ENCODE measurements around the gene ZNF138.

The ZNF138 gene

DNA sequence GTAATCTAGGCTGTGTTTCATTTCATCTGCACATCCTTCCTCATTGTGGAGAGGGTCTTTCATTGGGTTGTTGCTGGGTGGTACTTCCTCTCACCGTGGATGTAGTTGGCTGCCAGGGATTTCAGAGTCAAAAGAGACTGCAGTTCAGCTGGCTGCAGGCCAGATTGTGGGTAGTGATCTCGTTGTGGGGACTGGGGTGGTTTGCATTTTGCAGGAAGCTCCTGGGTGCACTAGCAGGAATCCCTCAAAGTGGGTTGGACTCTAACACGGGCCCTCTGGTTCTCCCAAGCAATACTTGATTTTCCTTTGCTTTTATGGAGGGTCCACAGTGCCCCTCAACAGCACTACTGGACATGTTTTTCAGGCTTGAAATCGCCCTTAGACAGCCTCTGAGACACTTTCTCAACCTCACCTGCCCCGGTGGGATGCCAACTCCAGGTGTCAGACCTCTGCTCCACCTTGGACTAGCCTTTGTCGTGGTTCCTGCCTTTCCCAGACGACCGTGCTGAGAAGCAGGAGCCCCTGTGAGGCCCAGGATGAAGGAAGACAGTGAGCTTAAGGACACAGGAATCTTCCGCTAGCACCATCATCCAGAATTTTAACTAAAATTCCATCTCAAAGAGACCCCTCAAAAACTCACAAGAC is 85.0 kb downstream of the ZNF138 start:
- Histone ChIP-seq H3K27ac (ENCODE audit: low read depth, low read length) (no peak overlapping the region), H3K36me3 (ENCODE audit: control insufficient read depth in 5 of 5, insufficient read depth in 5 of 5, low read length in 5 of 5) (no peaks in the 10 kb centered on the region), H3K9me3 (ENCODE audit: control insufficient read depth in 5 of 5, low read length in 5 of 5) (no peaks in the 10 kb centered on the region), H3K4me1 (ENCODE audit: control insufficient read depth in 5 of 5, insufficient read depth in 5 of 5, low read length in 5 of 5) (peaks cover 0 to 35% (median 22%) of the 10 kb centered on the region in 5 donors), H3K9ac (ENCODE audit: low read length in 5 of 5) (no peak overlapping the region), H3K27me3 (ENCODE audit: control insufficient read depth in 5 of 5, insufficient read depth in 4 of 5, low read length in 5 of 5) (peaks cover 0 to 14% (median 5%) of the 10 kb centered on the region in 5 donors), H3K4me3 (ENCODE audit: low read depth in 1 of 5, low read length in 5 of 5) (no peak overlapping the region)

DNA sequence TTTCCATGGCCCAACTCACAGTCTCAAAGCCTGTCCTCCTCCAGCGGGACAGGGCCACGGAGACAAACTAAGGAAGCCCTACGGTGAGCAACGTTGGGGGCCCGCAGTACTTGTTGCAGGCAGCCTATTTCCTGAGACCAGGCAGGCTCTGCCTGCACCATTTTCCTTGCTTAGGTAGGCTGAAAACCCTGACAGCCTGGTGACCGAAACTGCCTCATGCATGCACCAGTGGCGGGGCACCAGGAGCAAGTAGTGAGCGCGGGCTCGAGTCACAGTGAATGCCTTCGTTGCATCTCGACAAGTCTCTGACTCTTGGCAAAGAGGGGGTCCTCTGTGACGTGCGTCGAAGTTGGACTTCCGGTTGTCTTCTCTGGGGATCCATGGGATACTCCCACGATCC is 85.6 kb downstream of the ZNF138 start:
- peaks cover 0 to 35% (median 22%) of the 10 kb centered on the region in 5 donors for H3K4me1 ChIP-seq (ENCODE audit: control insufficient read depth in 5 of 5, insufficient read depth in 5 of 5, low read length in 5 of 5)
- H3K36me3 ChIP-seq (ENCODE audit: control insufficient read depth in 5 of 5, insufficient read depth in 5 of 5, low read length in 5 of 5), result no peaks in the 10 kb centered on the region
- no peaks in the 10 kb centered on the region for H3K9me3 ChIP-seq (ENCODE audit: control insufficient read depth in 5 of 5, low read length in 5 of 5)
- H3K27ac ChIP-seq (ENCODE audit: low read depth, low read length), result no peak overlapping the region
- H3K4me3 ChIP-seq (ENCODE audit: low read depth in 1 of 5, low read length in 5 of 5), result no peak overlapping the region
- H3K27me3 ChIP-seq (ENCODE audit: control insufficient read depth in 5 of 5, insufficient read depth in 4 of 5, low read length in 5 of 5), result peaks cover 0 to 8% (median 5%) of the 10 kb centered on the region in 5 donors
- no peak overlapping the region for H3K9ac ChIP-seq (ENCODE audit: low read length in 5 of 5)

DNA sequence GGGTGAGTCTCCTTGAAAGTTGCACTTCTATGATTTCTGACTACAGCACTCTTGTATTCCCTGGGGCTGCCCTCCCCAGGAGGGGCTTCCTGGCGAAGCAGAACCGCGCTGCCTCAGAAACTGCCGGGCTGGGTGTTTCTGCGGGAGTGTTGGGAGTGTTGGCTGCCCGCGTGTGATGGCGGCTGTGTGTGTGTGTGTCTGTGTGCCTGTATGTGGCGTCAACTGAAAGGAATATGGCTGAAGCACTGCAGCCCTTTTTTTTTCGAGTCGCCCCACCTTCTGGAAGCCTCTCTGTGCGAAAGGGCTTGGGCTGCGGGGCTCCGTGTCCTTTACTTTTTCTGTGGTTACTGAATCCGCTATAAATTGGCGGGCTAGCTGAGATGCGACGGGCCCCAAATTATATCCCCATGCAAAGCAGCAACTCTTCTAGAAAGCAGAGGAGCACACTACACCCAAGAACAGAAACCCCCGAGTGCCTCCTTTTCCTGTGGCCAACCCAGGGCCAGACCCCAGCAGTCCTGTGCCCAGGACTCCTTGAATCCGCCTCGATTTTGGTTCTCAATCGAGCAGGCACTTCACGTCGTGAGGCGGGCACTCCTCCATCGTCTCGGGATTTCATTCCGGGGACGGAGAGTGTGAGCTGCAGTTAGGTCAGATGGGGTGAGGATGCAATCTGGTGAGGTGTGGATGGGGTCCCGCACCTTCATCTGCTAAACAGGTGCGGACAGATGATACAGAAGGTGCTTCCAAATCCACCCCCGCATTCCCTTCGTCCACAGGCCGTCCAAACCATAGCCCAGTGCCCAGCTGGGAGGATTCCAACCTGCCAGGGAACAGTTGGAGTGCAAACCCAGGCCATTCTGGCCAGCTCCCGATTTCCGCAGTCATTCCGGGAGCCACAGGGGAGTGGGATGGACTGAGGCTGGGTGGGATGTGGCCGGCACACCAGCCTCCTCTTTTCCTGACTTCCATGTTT is 86.4 kb downstream of the ZNF138 start:
- Histone ChIP-seq H3K9ac (ENCODE audit: low read length in 5 of 5) (no peak overlapping the region), H3K4me3 (ENCODE audit: low read depth in 1 of 5, low read length in 5 of 5) (no peak overlapping the region), H3K36me3 (ENCODE audit: control insufficient read depth in 5 of 5, insufficient read depth in 5 of 5, low read length in 5 of 5) (no peaks in the 10 kb centered on the region), H3K27me3 (ENCODE audit: control insufficient read depth in 5 of 5, insufficient read depth in 4 of 5, low read length in 5 of 5) (peaks cover 0 to 8% (median 5%) of the 10 kb centered on the region in 5 donors), H3K27ac (ENCODE audit: low read depth, low read length) (no peak overlapping the region), H3K4me1 (ENCODE audit: control insufficient read depth in 5 of 5, insufficient read depth in 5 of 5, low read length in 5 of 5) (peaks cover 0 to 35% (median 22%) of the 10 kb centered on the region in 5 donors), H3K9me3 (ENCODE audit: control insufficient read depth in 5 of 5, low read length in 5 of 5) (no peaks in the 10 kb centered on the region)

DNA sequence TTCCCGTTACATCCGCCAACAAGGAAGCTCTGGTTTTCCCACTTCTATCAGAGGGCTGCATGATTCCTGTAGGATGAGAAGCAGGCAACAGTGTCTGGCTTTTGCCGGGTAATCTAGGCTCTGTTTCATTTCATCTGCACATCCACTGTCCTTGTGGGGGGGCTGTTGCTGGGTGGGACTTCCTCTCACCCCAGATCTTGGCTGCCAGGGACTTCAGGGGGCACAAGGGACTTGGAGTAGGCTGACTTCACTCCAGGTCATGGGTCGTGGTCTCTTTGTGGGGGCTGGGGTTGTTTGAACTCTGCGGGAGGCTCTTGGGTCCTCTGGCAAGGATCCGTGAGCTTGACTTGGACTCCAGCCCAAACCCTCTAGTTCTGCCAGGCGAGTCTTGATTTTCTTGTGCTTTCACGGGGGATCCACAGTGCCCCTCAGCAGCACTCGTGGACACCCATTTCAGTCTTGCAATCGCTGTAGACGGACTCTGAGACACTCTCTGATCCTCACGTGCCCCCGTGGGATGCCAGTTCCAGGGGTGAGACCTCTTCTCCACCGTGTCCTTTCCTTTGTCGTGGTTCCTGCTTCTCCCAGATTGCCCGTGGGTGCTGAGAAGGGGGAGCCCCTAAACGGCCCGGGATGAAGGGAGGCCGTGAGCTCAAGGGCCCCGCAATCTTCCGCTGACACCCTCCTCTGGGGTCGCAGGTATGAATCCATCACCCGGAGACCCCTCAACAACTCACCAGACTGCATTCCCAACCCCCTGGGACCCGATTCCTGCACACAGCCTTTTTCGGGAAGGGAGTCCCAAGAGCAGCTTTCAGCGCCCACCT is 87.4 kb downstream of the ZNF138 start:
- Histone ChIP-seq H3K36me3 (ENCODE audit: control insufficient read depth in 5 of 5, insufficient read depth in 5 of 5, low read length in 5 of 5) (no peaks in the 10 kb centered on the region), H3K27me3 (ENCODE audit: control insufficient read depth in 5 of 5, insufficient read depth in 4 of 5, low read length in 5 of 5) (peaks cover 0 to 11% (median 5%) of the 10 kb centered on the region in 5 donors), H3K4me1 (ENCODE audit: control insufficient read depth in 5 of 5, insufficient read depth in 5 of 5, low read length in 5 of 5) (peaks cover 0 to 35% (median 22%) of the 10 kb centered on the region in 5 donors), H3K4me3 (ENCODE audit: low read depth in 1 of 5, low read length in 5 of 5) (peak overlapping the region; percentile 0 to 83 (median 68)), H3K9ac (ENCODE audit: low read length in 5 of 5) (peak overlapping the region in 3 of 5 donors; percentile 46 to 78 (median 77)), H3K27ac (ENCODE audit: low read depth, low read length) (no peak overlapping the region), H3K9me3 (ENCODE audit: control insufficient read depth in 5 of 5, low read length in 5 of 5) (no peaks in the 10 kb centered on the region)

DNA sequence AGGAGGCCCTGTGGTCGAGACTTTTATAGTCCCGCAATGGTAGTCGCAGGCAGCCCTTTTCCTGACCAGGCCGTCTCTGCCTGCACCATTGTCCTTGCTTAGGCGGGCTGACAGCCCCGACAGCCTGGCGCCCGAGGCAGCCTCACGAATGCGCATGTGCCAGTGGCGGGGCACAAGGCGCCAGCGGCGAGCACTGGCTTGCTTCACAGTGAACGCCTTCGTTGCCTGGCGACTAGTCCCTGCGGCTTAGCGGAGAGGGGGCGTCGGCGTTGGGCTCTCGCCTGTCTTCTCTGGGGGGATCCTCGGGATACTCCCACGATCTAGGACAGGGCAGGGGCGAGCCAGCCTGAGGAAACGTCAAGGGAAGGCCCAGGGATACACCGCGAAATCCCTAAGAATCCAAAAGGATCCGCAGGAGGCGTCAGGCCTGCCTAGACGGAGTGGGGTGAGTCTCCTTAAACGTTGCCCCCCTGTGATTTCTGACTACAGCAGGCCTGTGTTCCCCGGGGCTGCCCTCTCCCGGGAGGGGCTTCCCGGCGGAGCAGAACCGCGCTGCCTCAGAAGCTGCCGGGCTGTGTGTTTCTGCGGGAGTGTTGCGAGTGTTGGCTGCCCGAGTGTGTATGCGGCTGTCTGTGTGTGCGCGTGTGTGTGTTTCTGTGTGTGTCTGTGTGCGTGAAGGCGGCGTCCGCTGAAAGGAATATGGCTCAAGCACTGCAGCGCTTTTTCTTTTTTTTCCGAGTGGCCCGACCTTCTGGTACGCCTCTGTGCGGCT is 88.3 kb downstream of the ZNF138 start:
- Histone ChIP-seq H3K4me3 (ENCODE audit: low read depth in 1 of 5, low read length in 5 of 5) (peak overlapping the region; percentile 66 to 83 (median 69)), H3K27ac (ENCODE audit: low read depth, low read length) (no peak overlapping the region), H3K27me3 (ENCODE audit: control insufficient read depth in 5 of 5, insufficient read depth in 4 of 5, low read length in 5 of 5) (peaks cover 0 to 15% (median 2%) of the 10 kb centered on the region in 5 donors), H3K4me1 (ENCODE audit: control insufficient read depth in 5 of 5, insufficient read depth in 5 of 5, low read length in 5 of 5) (peaks cover 0 to 29% (median 16%) of the 10 kb centered on the region in 5 donors), H3K9ac (ENCODE audit: low read length in 5 of 5) (peak overlapping the region; percentile 26 to 78 (median 46)), H3K9me3 (ENCODE audit: control insufficient read depth in 5 of 5, low read length in 5 of 5) (no peaks in the 10 kb centered on the region), H3K36me3 (ENCODE audit: control insufficient read depth in 5 of 5, insufficient read depth in 5 of 5, low read length in 5 of 5) (no peaks in the 10 kb centered on the region)

Data from subcutaneous abdominal adipose tissue (tissue), 5 donors.